GM18502 (cell line): ENCODE data around the gene CX3CL1.

Experiments used
- ATAC-seq: cut with Tn5 transposase; IDR thresholded peaks from one replicate; pipeline ENCODE4 v1.9.1; 2021; ENCODE audit warnings: mild to moderate bottlenecking; ENCODE audit not compliant: unreplicated experiment, poor library complexity

Gene CX3CL1

GRCh38 chr16:57401943-57402640, 29.8 kb downstream of the CX3CL1 start:
- no peak for ATAC-seq

- ATAC-seq: no peak
Measured at GRCh38 chr16:57403965-57404817, 31.9 kb downstream of the CX3CL1 start, which contains the start of gene CCL17. CCL17 (plus strand) TSS chr16:57404767; CDS start chr16:57413933, 9,166 bp downstream.

DNA sequence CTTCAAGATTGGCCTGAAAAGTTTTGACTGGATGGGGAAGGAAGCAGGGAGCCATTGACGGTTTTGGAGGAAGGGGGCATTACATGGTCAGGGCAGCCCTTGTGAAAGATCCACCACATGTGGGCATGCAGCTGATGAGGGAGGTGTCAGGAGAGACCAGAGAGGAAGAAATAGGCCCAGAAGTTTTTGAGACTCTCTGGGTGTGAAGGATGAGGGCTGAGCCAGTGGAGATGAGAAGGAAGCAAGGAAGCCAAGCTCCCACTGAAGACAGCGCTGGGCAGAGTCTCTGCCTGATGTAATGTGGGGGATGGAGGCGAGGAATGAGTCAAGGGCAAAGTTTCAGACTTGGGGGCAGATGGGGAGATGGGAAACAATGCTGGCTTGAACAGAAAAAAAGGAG, 32.8 kb downstream of the CX3CL1 start:
- ATAC-seq: no peak

GRCh38 chr16:57406881-57407280, 34.6 kb downstream of the CX3CL1 start:
- ATAC-seq: no peak

- ATAC-seq: no peak
Measured at GRCh38 chr16:57407521-57408353, 35.4 kb downstream of the CX3CL1 start.

DNA sequence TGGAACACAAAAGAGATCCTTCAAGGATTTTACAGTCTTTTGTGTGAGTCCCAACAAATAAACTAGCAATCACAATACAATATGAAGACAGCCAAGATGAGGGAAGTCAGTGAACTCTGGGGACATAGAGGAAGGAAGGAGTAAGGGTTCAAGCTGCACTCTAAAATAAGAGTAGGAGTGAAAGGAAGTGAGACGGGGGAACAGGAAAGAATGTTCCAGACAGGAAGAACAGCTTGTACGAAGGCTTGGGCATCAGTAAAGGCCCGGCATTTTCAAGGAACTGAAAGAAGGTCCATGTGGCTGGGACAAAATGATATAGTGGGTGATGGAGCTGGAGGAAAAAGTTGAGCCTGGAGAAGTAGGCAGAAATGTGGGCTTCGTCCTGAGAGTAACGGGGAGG, 36.8 kb downstream of the CX3CL1 start:
- no peak for ATAC-seq

DNA sequence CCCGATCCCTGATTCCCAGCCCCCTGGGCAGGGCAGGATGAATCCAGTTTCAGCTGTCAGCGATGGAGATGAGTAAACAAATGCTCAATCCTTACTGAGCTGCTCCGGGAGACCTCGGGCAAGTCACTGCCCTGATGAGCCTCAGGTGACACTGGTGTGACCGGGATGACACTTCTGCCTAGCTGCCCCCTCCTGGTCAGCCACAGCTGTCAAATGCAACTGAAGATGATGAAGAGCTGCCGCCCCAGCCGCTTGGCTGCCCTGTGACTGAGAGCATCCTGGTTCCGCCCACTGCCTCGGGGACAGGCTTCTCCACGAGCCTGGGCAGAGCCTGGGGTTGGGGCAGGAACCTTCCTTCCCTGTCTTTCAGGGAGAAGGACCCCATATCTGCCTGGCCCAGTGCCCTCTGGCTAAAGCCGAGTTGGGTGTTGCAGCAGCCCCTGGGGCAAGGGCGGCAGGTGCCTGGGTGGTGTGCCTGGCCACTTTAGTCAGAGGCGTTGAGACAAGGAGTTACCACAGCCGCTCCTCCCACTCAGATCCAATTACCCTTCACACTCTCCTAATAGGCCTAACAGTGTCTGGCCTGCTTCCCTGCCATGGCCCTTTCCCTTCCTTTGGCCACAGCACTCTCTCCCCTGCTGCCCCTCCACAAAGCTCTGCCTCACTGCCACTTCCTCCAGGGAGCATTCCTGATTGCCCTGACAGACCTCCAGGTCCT, 37.7 kb downstream of the CX3CL1 start:
- no peak for ATAC-seq

DNA sequence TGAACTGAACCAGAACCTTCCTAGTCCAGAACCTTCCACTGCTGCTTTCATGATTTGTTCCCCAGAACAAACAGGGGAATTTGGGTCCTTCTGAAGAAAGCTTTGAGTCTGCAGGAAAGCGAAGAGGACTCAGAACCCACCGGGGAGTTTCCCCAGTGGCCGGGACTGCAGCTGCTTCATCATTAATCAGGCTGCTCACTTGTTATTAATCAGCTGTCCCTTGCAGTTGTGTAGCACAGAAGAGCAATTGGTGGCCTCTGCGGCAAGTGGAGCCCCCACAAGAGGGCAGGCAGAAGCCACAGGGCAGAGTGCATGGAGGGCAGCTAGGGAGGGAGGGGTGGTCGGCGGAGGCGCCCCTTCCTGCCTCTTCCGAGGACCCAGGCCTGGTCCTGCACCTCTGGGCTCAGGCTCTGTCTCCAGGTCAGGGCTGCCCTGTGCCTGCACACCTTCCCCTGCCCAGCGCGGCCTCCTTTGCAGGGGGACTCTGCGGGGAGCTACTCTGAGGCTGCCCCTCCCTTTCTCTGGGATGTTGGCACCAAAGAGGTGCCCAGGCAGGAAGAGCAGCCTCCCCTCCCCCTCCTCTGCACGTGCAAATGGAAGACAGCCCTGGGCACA, 39.2 kb downstream of the CX3CL1 start:
- ATAC-seq: no peak

DNA sequence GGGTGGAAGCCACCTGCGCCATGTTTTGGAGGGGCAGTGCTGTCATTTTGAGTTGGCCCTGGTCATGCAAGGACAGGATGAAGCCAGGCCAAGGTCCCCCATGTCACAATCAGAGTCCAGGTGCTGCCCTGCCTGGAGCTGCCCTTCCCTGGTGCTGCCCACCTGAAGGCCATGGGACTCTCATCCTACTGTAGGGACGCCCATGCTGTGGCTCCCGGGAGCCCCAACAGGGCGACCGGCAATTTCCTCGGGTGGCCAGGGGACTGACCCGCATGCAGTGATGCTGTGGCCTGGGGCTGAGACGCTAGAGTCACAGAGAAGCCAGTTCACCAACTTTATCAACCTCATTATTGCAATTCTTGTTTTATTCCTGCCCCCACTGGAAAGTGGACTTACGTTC, 40.3 kb downstream of the CX3CL1 start:
- ATAC-seq: no peak

- ATAC-seq: peak; percentile 69
Measured at GRCh38 chr16:57413301-57413730, 41.0 kb downstream of the CX3CL1 start.

- no peak for ATAC-seq
Measured at GRCh38 chr16:57413733-57414132, 41.4 kb downstream of the CX3CL1 start.

DNA sequence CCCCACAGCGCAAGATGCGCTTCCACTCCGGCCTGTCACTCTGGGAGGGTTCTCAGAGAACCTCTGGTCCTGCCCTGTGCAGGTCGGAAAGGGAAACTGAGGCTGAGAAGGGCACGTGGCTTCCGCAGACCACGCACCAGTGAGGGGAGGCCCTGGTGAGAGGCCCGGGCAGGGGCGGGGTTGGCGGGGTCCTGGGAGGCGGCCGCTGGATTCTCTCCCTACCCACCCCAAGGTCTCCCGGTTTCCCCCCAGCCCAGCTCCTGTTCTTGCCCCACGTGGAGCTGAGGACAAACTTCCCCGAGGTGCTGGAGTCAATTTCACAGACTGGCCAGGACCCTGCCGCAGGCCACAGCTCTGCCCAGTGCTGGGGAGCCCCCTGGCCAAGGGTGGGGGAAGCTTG, 43.8 kb downstream of the CX3CL1 start:
- no peak for ATAC-seq

DNA sequence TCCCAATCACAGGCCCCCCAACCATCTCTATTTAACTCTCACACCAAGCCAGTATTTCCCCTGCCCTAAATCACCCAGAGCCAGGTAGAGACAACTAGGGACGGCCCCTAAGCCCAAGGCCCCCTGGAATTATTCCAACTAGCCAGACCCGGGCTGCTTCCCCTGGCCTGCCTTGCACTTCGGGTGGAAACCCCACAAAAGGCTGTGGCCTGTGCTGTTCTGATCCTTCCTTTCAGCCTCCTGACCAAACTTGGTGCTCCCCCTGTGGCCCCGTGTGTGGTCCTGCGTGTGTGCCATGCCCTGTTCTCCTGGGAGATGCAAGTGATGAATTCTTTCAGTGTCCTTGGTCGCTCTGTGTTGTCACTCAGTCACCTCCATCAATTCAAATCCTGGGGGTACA, 47.2 kb downstream of the CX3CL1 start:
- ATAC-seq: no peak

DNA sequence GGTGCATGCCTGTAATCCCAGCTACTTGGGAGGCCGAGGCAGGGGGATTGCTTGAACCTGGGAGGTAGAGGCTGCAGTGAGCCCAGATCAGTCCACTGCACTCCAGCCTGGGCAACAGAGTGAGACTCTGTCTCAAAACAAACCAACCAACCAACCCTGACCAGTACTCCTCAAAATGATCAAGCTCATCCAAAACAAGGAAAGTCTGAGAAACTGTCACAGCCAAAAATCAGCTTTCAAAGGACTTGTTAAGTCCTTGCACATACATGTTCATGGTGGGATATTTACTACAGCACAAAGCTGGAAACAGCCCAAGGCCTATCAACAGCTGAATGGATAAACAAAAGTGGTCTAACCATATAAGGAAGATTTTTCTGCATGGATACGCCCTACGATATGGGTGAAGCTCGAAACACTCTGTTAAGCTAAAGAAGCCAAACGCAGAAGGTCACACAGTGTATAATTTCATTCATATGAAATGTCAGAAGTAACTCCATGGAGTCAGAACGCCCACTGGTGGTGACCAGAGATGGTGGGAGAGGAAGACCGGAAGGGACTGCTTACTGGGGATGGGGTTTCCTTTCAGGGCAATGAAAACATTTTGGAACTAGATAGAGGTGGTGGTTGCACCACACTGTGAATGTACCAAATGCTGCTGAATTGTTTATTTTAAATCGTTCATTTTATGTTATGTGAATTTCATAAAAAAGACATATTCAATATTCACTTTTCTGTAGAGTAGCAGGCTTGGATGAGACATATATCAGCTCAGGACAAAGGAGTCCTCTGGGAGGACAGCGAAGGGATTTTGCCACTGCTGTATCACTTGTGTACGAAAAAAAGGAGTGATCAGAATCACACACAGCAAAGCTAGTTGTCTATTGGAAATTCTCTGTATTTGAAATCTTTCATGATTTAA, 50.0 kb downstream of the CX3CL1 start:
- ATAC-seq: no peak

DNA sequence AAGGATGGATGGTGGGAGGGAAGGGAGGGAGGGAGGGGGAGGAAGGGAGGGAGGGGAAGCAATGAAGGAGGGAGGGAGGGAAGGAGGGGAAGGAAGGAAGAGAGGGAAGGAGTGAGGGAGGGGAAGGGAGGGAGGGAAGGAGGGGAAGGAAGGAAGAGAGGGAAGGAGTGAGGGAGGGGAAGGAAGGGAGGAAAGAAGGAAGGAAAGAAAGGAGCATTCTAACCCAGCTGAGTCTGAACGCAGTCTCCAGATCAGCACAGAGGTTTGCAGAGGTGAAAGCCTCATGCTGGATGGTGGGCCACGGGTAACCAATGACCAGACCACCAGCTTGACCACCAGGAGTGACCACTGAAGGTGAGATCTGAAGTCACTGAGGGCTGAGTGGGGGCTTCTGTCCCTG, 50.9 kb downstream of the CX3CL1 start:
- no peak for ATAC-seq

- no peak for ATAC-seq
Measured at GRCh38 chr16:57424583-57424982, 52.3 kb downstream of the CX3CL1 start.

DNA sequence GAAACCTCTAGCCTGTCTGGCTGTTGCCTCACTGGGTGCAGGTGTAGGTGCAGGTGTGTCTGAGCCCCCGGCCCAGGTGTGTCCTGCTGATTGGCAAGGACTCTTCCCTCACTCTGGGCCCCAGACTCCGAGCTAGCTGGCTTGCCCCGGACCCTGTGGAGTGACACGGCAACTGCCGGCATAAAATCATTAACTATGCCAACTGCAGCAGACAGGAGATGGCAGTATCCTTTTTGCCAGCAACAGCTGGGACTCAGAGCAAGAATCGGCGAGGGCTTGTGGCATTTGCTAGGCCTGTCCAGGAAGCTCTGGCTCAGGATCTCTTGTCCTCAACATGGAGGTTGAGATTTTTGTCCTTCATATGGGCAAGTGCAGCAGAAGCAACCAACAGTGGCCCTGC, 54.1 kb downstream of the CX3CL1 start:
- no peak for ATAC-seq

GRCh38 chr16:57427307-57427706, 55.0 kb downstream of the CX3CL1 start:
- no peak for ATAC-seq

GRCh38 chr16:57427824-57428223, 55.5 kb downstream of the CX3CL1 start:
- ATAC-seq: no peak
